A549 (cell line): ENCODE measurements around the gene SUB1.

Experiments
- ESRRA ChIP-seq: fragments of 150-350 bp; IDR thresholded peaks from 2 replicates; pipeline ENCODE4 v1.6.1; 2014; ENCODE audit warnings: mild to moderate bottlenecking, low read length, borderline replicate concordance
- JUN ChIP-seq, 2 experiments: fragments of >200 bp; sonication (Bioruptor Twin); formaldehyde crosslinking; IDR thresholded peaks; 2 replicates in 1 of 2; 3 replicates in 1 of 2; pipeline ENCODE4 v1.6.1; 2016 to 2017
- KDM5A ChIP-seq: fragments of 200-600 bp; sonication (generic); IDR thresholded peaks from 2 replicates; pipeline ENCODE4 v1.6.1; 2016; ENCODE audit warnings: antibody characterized with exemption, mild to moderate bottlenecking
- POLR2A ChIP-seq: IDR thresholded peaks from 2 replicates; pipeline ENCODE4 v1.6.1; 2012; ENCODE audit warnings: mild to moderate bottlenecking, low read length
- RAD21 ChIP-seq, 2 experiments: fragments of >200 bp in 1 of 2; sonication (Bioruptor Twin) in 1 of 2; formaldehyde crosslinking in 1 of 2; IDR thresholded peaks in 1 of 2; conservative IDR thresholded peaks in 1 of 2; 2 replicates in 1 of 2; 3 replicates in 1 of 2; pipeline ENCODE4 v1.6.1; 2012 to 2018; ENCODE audit warnings: inconsistent platforms in 1 of 2
- RFX5 ChIP-seq: fragments of 450-650 bp; IDR thresholded peaks from 2 replicates; pipeline ENCODE4 v1.7.1; 2014; ENCODE audit warnings: antibody characterized with exemption, mild to moderate bottlenecking, moderate library complexity
- RNF2 ChIP-seq: fragments of 200-600 bp; sonication (generic); IDR thresholded peaks from 2 replicates; pipeline ENCODE4 v1.6.1; 2016; ENCODE audit warnings: low read depth, mild to moderate bottlenecking, antibody characterized with exemption, moderate library complexity, borderline replicate concordance
- TF ChIP-seq, protein P1 (sequence below): fragments of >200 bp; sonication (Bioruptor Twin); formaldehyde crosslinking; IDR thresholded peaks from 3 replicates; pipeline ENCODE4 v1.5.1; 2016

DNA sequence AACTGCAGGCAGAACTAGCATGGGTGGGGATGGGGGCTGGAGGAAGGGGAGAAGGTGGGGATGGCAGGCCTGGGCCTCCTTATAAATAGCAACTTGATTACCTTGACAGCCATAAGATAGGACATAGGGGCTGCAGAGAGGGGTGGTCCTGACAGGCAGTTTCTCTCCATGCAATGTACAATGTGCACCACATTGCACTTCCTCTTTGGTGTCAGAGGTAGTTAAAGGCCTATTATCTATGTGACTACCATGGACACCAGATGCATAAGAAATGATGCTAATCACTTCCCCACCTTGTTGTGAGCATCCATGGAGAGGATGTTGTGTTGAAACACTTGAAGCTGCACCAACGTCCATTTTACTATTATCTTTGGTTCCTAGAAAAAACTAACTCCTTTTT lies 20.2 kb upstream of the SUB1 start:
- TF ChIP-seq JUN (IDR thresholded peaks at IDR 0.05) (no peak), RAD21 (conservative IDR thresholded peaks at IDR 0.05 in 1 of 2, IDR thresholded peaks at IDR 0.05 in 1 of 2) (no peak), RFX5 (no peak), POLR2A (no peak), KDM5A (no peak), RNF2 (no peak), ESRRA (no peak)
- TF ChIP-seq, protein P1, sequence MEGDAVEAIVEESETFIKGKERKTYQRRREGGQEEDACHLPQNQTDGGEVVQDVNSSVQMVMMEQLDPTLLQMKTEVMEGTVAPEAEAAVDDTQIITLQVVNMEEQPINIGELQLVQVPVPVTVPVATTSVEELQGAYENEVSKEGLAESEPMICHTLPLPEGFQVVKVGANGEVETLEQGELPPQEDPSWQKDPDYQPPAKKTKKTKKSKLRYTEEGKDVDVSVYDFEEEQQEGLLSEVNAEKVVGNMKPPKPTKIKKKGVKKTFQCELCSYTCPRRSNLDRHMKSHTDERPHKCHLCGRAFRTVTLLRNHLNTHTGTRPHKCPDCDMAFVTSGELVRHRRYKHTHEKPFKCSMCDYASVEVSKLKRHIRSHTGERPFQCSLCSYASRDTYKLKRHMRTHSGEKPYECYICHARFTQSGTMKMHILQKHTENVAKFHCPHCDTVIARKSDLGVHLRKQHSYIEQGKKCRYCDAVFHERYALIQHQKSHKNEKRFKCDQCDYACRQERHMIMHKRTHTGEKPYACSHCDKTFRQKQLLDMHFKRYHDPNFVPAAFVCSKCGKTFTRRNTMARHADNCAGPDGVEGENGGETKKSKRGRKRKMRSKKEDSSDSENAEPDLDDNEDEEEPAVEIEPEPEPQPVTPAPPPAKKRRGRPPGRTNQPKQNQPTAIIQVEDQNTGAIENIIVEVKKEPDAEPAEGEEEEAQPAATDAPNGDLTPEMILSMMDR, result no peak
